SK-N-DZ (cell line): ENCODE results near the gene NRG3.

ENCODE experiments used
- DNase-seq: peaks from one replicate; pipeline ENCODE4 v3.0.0-alpha.2; 2015; ENCODE audit warnings: low spot score

The NRG3 gene

GRCh38 chr10:82084904-82085303, 209.9 kb downstream of the NRG3 start:
- DNase-seq: no peak

GRCh38 chr10:82089327-82089726, 214.3 kb downstream of the NRG3 start:
- DNase-seq: peak; percentile 33

- no peak for DNase-seq
Observed at GRCh38 chr10:82091413-82091812, 216.4 kb downstream of the NRG3 start.

- no peak for DNase-seq
Observed at GRCh38 chr10:82092111-82092510, 217.1 kb downstream of the NRG3 start.

- DNase-seq: no peak
Observed at GRCh38 chr10:82124713-82125112, 249.7 kb downstream of the NRG3 start.

- DNase-seq: no peak
Observed at GRCh38 chr10:82128527-82128926, 253.5 kb downstream of the NRG3 start.

- no peak for DNase-seq
Observed at GRCh38 chr10:82136103-82136502, 261.1 kb downstream of the NRG3 start.

- peak; percentile 53 for DNase-seq
Observed at GRCh38 chr10:82144153-82144552, 269.2 kb downstream of the NRG3 start.

GRCh38 chr10:82148764-82149163, 273.8 kb downstream of the NRG3 start:
- DNase-seq: no peak

GRCh38 chr10:82149674-82150073, 274.7 kb downstream of the NRG3 start:
- DNase-seq: no peak

GRCh38 chr10:82150123-82150900, 275.3 kb downstream of the NRG3 start:
- DNase-seq: peak; percentile 47

- no peak for DNase-seq
Observed at GRCh38 chr10:82160307-82160706, 285.3 kb downstream of the NRG3 start.

- no peak for DNase-seq
Observed at GRCh38 chr10:82161264-82161663, 286.3 kb downstream of the NRG3 start.

GRCh38 chr10:82162549-82163195, 287.7 kb downstream of the NRG3 start:
- DNase-seq: no peak

- DNase-seq: no peak
Observed at GRCh38 chr10:82171899-82172298, 296.9 kb downstream of the NRG3 start.

- DNase-seq: no peak
Observed at GRCh38 chr10:82176587-82176986, 301.6 kb downstream of the NRG3 start.

GRCh38 chr10:82190432-82191260, 315.7 kb downstream of the NRG3 start:
- DNase-seq: peak; percentile 31

GRCh38 chr10:82191653-82192052, 316.7 kb downstream of the NRG3 start:
- no peak for DNase-seq

GRCh38 chr10:82192665-82193064, 317.7 kb downstream of the NRG3 start:
- no peak for DNase-seq

- no peak for DNase-seq
Observed at GRCh38 chr10:82194419-82194818, 319.4 kb downstream of the NRG3 start.

GRCh38 chr10:82206831-82207230, 331.8 kb downstream of the NRG3 start:
- DNase-seq: no peak

GRCh38 chr10:82208726-82209125, 333.7 kb downstream of the NRG3 start:
- DNase-seq: no peak
